K562 (cell line): ENCODE measurements around the gene ZNF516. TPM values are rescaled to one million over a fixed set of nuclear protein-coding genes. Genes with fewer than 3 reads are reported as not detected.

Experiments used
- ATAC-seq: fragments of 200-7000 bp; cut with Tn5 transposase; 3 replicates; pipeline ENCODE4 v1.9.1; 2020; ENCODE audit warnings: moderate library complexity
- BruUV-seq: library from RNA; stranded (reverse); fragments of 400-500 nt; replicated peaks from 2 replicates; lab custom pipeline; 2021; lab: Mats Ljungman, UMichigan
- CTCF ChIA-PET: fragments of 300-600 bp; formaldehyde crosslinking; extraction: SDS; loops from one replicate; lab custom pipeline; 2021; ENCODE audit warnings: low intra/inter-chr PET ratio; lab: Yijun Ruan, JAX
- POLR2A ChIA-PET: fragments of 300-600, 350-650 bp; sonication (Branson Sonifier 250); formaldehyde crosslinking; extraction: SDS; loops from one replicate; lab custom pipeline; 2021; ENCODE audit warnings: antibody characterized with exemption, inconsistent platforms; lab: Yijun Ruan, JAX
- DNase-seq, 4 experiments: peaks; one replicate each; pipeline versions ENCODE4 v3.0.0 to v3.0.0-alpha.2; 2011 to 2018; ENCODE audit warnings: low spot score in 3 of 4, mixed read lengths in 3 of 4; ENCODE audit errors: extremely low read depth in 1 of 4
- FAIRE-seq: peaks from 2 replicates; lab custom pipeline; 2011; peaks lifted over from hg19 to GRCh38; lab: Jason Lieb, UNC
- H2AFZ ChIP-seq: 2 replicates; pipeline ENCODE4 v1.6.0; 2011; ENCODE audit warnings: low read depth, low read length, control low read depth, inconsistent platforms
- H3K27ac ChIP-seq: fragments of 200-600 bp; 3 replicates; pipeline ENCODE4 v1.8.0; 2011; ENCODE audit warnings: low read depth, mild to moderate bottlenecking, control low read depth, inconsistent platforms, low read length, moderate library complexity, mixed read lengths; ENCODE audit errors: extremely low read depth
- H3K27me3 ChIP-seq, 2 experiments: fragments of 300-600 bp in 1 of 2; 2 replicates in 1 of 2; 3 replicates in 1 of 2; pipeline versions ENCODE4 v1.6.0 to v1.8.0; 2011; ENCODE audit warnings: inconsistent platforms in 2 of 2, low read length in 2 of 2, mild to moderate bottlenecking in 1 of 2, mixed read lengths in 1 of 2, moderate library complexity in 1 of 2; ENCODE audit not compliant: control insufficient read depth in 2 of 2, insufficient read depth in 2 of 2
- H3K36me3 ChIP-seq: fragments of 300-600 bp; 3 replicates; pipeline ENCODE4 v1.8.0; 2011; ENCODE audit warnings: mild to moderate bottlenecking, low read length, inconsistent platforms; ENCODE audit not compliant: control insufficient read depth, insufficient read depth
- H3K4me1 ChIP-seq, 2 experiments: fragments of 200-600 bp in 1 of 2; replicated peaks in 1 of 2; 2 replicates in 1 of 2; 3 replicates in 1 of 2; pipeline versions ENCODE4 v1.5.1 to v1.8.0; 2011; ENCODE audit warnings: inconsistent platforms in 2 of 2, low read length in 2 of 2, mild to moderate bottlenecking in 1 of 2, mixed read lengths in 1 of 2, moderate library complexity in 1 of 2; ENCODE audit not compliant: control insufficient read depth in 2 of 2, insufficient read depth in 2 of 2
- H3K4me2 ChIP-seq: 2 replicates; pipeline ENCODE4 v1.6.1; 2011; ENCODE audit warnings: low read length, control low read depth, inconsistent platforms, mixed read lengths; ENCODE audit not compliant: insufficient read depth
- H3K4me3 ChIP-seq: fragments of 200-600 bp; sonication (generic), shearing (Covaris generic); 2 replicates; pipeline ENCODE4 v1.5.1; 2016; ENCODE audit warnings: control low read depth, inconsistent platforms
- H3K79me2 ChIP-seq: fragments of 200-600 bp; 3 replicates; pipeline ENCODE4 v1.8.0; 2011; ENCODE audit warnings: low read length, inconsistent platforms; ENCODE audit not compliant: control insufficient read depth, insufficient read depth
- H3K9ac ChIP-seq, 2 experiments: 2 replicates each; pipeline versions ENCODE4 v1.6.0 to v1.6.1; 2011; ENCODE audit warnings: low read depth in 2 of 2, low read length in 2 of 2, control low read depth in 1 of 2, inconsistent platforms in 1 of 2, mild to moderate bottlenecking in 1 of 2, mixed read lengths in 1 of 2; ENCODE audit not compliant: insufficient read depth in 1 of 2
- H3K9me1 ChIP-seq: one replicate; pipeline ENCODE4 v1.6.0; 2011; ENCODE audit warnings: inconsistent platforms, mild to moderate bottlenecking, low read length, moderate library complexity; ENCODE audit not compliant: control insufficient read depth, insufficient read depth
- H3K9me3 ChIP-seq: replicated peaks from 2 replicates; pipeline ENCODE4 v1.5.1; 2011; ENCODE audit warnings: low read depth, low read length, inconsistent platforms; ENCODE audit not compliant: control insufficient read depth, insufficient read depth
- H4K20me1 ChIP-seq: replicated peaks from 2 replicates; pipeline ENCODE4 v1.6.1; 2011; ENCODE audit warnings: low read length, inconsistent platforms, mixed read lengths; ENCODE audit not compliant: control insufficient read depth, insufficient read depth
- CBX5 ChIP-seq: IDR thresholded peaks from 2 replicates; pipeline ENCODE4 v1.6.1; 2014; ENCODE audit warnings: low read depth, borderline replicate concordance
- RAD21 ChIP-seq, 2 experiments: fragments of 250-450 bp in 1 of 2; fragments of 450-650 bp in 1 of 2; sonication (Bioruptor Pico) in 1 of 2; formaldehyde crosslinking in 1 of 2; IDR thresholded peaks in 1 of 2; conservative IDR thresholded peaks in 1 of 2; 2 replicates each; pipeline versions ENCODE4 v1.4.0 to v1.8.0; 2020 to 2022; ENCODE audit warnings: mild to moderate bottlenecking in 2 of 2, moderate library complexity in 1 of 2
- REST ChIP-seq, 2 experiments: fragments of 450-650 bp; formaldehyde crosslinking in 1 of 2; IDR thresholded peaks; 2 replicates each; pipeline versions ENCODE4 v1.4.0 to v1.6.1; 2014 to 2020; ENCODE audit warnings: mild to moderate bottlenecking in 2 of 2, borderline replicate concordance in 1 of 2, low read depth in 1 of 2
- UBTF ChIP-seq, 2 experiments: IDR thresholded peaks; 2 replicates each; pipeline ENCODE4 v1.6.1; 2012; ENCODE audit warnings: improper control_type of control experiment in 2 of 2, low read depth in 2 of 2, low read length in 2 of 2, borderline replicate concordance in 1 of 2
- ZKSCAN8 ChIP-seq: fragments of 200-800 bp; sonication (Bioruptor generic); IDR thresholded peaks from 2 replicates; pipeline ENCODE4 v1.6.1; 2016; ENCODE audit warnings: missing genetic modification characterization, missing compliant biosample characterization
- WGBS: fragments of 100-300 bp; shearing (Covaris generic); methylation state at CpG from one replicate; pipeline ENCODE4 v1.1.6; 2016; ENCODE audit warnings: low coverage, mixed read lengths; ENCODE audit not compliant: insufficient coverage; ENCODE audit errors: missing lambda C conversion rate; 5-methylcytosine and 5-hydroxymethylcytosine counted together
- in situ Hi-C: fragments of 300-500 bp; cut with MboI; formaldehyde crosslinking; loops from 4 replicates; pipeline ENCODE4 v1.15.0; 2018; ENCODE audit warnings: inconsistent platforms, mixed read lengths
- intact Hi-C: fragments of 100-400 bp; cut with micrococcal nuclease; formaldehyde crosslinking; loops from 2 replicates; pipeline ENCODE4 v1.14.2; 2022
- polyA plus RNA-seq, 8 experiments: library from polyadenylated mRNA; depleted of rRNA in 4 of 8; stranded (reverse) in 5 of 8; unstranded in 3 of 8; fragments of >200 nt; fragmentation: Nextera tagmentation in 2 of 8; fragmentation: Illumina TruSeq in 1 of 8; extraction: Ambion mirVana in 2 of 8; extraction: Trizol in 1 of 8; gene quantifications; 2 replicates each; pipeline versions ENCODE4 v1.2.1 to v1.2.3, GENCODE V29; 2011 to 2014; ENCODE audit warnings: inconsistent platforms in 1 of 8, missing spikeins in 1 of 8
- total RNA-seq, 7 experiments: library from RNA; depleted of rRNA in 6 of 7; stranded (reverse); fragments of >200 nt in 6 of 7; fragmentation: Illumina TruSeq in 2 of 7; extraction: Trizol in 2 of 7; gene quantifications; 2 replicates each; pipeline versions ENCODE4 v1.2.1 to v1.2.3, GENCODE V29; 2011 to 2021; ENCODE audit warnings: low replicate concordance in 1 of 7
- TF ChIP-seq, protein P1 (sequence below), 3 experiments: IDR thresholded peaks in 2 of 3; conservative IDR thresholded peaks in 1 of 3; 2 replicates each; pipeline ENCODE4 v1.5.1; 2011 to 2012; ENCODE audit warnings: low read length in 3 of 3, mild to moderate bottlenecking in 3 of 3, control low read depth in 2 of 3, improper control_type of control experiment in 1 of 3, inconsistent platforms in 1 of 3, low read depth in 1 of 3, mixed read lengths in 1 of 3, moderate library complexity in 1 of 3; ENCODE audit not compliant: insufficient read depth in 2 of 3

ZNF516 gene
- total and polyA plus RNA-seq, 9 of the 15 experiments (the other 6 are each of a cell fraction or from before 2014, with no cell fraction given), result 0.04 to 0.20 (median 0.08) TPM; not detected in 3

GRCh38 chr18:76349067-76349715, 145.9 kb downstream of the ZNF516 start:
- no peak overlapping the region for H3K4me2 ChIP-seq
- no peak overlapping the region for H3K4me3 ChIP-seq
- no peak overlapping the region for H3K9ac ChIP-seq
- POLR2A ChIA-PET, result no interaction called here
- no peaks in the 10 kb centered on the region for H3K9me1 ChIP-seq
- WGBS, result 4% methylated on average over 11 of the region's 29 CpGs
- H3K27me3 ChIP-seq, result peaks cover 4 to 36% of the 10 kb centered on the region in 2 experiments; a peak in 3 of 5 replicates
- ATAC-seq (peak; percentile 75), FAIRE-seq (peak; percentile 66), DNase-seq (peak; percentile 38 to 68 (median 48))
- intact Hi-C loops, result loop anchor here (10.0 kb wide), 1 partner anchor 464 kb away; no protein-coding TSS in a partner anchor
- H3K27ac ChIP-seq, result no peak overlapping the region
- no peaks in the 10 kb centered on the region for H3K4me1 ChIP-seq
- in situ Hi-C loops, result no loop called here
- H2AFZ ChIP-seq, result no peak overlapping the region
- CTCF ChIA-PET, result no interaction called here
- H3K9me3 ChIP-seq, result no peaks in the 10 kb centered on the region
- no peaks in the 10 kb centered on the region for H4K20me1 ChIP-seq
- H3K36me3 ChIP-seq, result no peaks in the 10 kb centered on the region
- no peaks in the 10 kb centered on the region for H3K79me2 ChIP-seq
- BruUV-seq, result no TSS peak
- TF ChIP-seq REST (IDR thresholded peaks at IDR 0.05; ENCODE audit: borderline replicate concordance) (peak; percentile 11; the same call in 1 of the 2 replicates), REST (CRISPR knock-in tag; IDR thresholded peaks at IDR 0.05; ENCODE audit: low read depth) (no peak), RAD21 (CRISPR knock-in tag; conservative IDR thresholded peaks at IDR 0.05 in 1 of 2, IDR thresholded peaks at IDR 0.05 in 1 of 2) (peak; percentile 39 to 66; a peak in 3 of 4 replicates), UBTF (IDR thresholded peaks at IDR 0.05; ENCODE audit: borderline replicate concordance in 1 of 2, low read depth in 2 of 2, low read length in 2 of 2) (no peak), CBX5 (no peak), ZKSCAN8 (CRISPR knock-in tag) (peak; percentile 72; the same call in 1 of the 2 replicates)
- TF ChIP-seq, protein P1, sequence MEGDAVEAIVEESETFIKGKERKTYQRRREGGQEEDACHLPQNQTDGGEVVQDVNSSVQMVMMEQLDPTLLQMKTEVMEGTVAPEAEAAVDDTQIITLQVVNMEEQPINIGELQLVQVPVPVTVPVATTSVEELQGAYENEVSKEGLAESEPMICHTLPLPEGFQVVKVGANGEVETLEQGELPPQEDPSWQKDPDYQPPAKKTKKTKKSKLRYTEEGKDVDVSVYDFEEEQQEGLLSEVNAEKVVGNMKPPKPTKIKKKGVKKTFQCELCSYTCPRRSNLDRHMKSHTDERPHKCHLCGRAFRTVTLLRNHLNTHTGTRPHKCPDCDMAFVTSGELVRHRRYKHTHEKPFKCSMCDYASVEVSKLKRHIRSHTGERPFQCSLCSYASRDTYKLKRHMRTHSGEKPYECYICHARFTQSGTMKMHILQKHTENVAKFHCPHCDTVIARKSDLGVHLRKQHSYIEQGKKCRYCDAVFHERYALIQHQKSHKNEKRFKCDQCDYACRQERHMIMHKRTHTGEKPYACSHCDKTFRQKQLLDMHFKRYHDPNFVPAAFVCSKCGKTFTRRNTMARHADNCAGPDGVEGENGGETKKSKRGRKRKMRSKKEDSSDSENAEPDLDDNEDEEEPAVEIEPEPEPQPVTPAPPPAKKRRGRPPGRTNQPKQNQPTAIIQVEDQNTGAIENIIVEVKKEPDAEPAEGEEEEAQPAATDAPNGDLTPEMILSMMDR (IDR thresholded peaks at IDR 0.05 in 2 of 3, conservative IDR thresholded peaks at IDR 0.05 in 1 of 3; ENCODE audit: insufficient read depth in 2 of 3, low read depth in 1 of 3, low read length in 3 of 3), result peak; percentile 61 to 79 (median 72)
